Keratinocyte (primary cell): ENCODE results near the gene IMPDH1. TPM values are rescaled to one million over a fixed set of nuclear protein-coding genes. Genes with fewer than 3 reads are reported as not detected.
A peak's percentile ranks its signal among the peaks of the same experiment; 100 is the strongest.

Source experiments
- DNase-seq: peaks from one replicate; pipeline ENCODE4 v3.0.0-alpha.2; 2011; ENCODE audit warnings: low read depth, missing footprints, low spot score
- FAIRE-seq: peaks from 2 replicates; lab custom pipeline; 2011; peaks lifted over from hg19 to GRCh38; lab: Jason Lieb, UNC
- H2AFZ ChIP-seq: 2 replicates; pipeline ENCODE4 v1.6.0; 2012; ENCODE audit warnings: low read length, control low read depth, inconsistent platforms; ENCODE audit not compliant: control insufficient read depth
- H3K27ac ChIP-seq: 2 replicates; pipeline ENCODE4 v1.5.1; 2011; ENCODE audit warnings: low read length; ENCODE audit not compliant: control insufficient read depth, insufficient read depth
- H3K27me3 ChIP-seq: 3 replicates; pipeline ENCODE4 v1.6.0; 2011; ENCODE audit warnings: low read length; ENCODE audit not compliant: control insufficient read depth, insufficient read depth; ENCODE audit errors: extremely low read depth
- H3K36me3 ChIP-seq, 2 experiments: 2 replicates in 1 of 2; 3 replicates in 1 of 2; pipeline ENCODE4 v1.5.1; 2011; ENCODE audit warnings: low read length in 2 of 2, mild to moderate bottlenecking in 1 of 2; ENCODE audit not compliant: control insufficient read depth in 2 of 2, insufficient read depth in 2 of 2; ENCODE audit errors: extremely low read depth in 1 of 2
- H3K4me1 ChIP-seq: 3 replicates; pipeline ENCODE4 v1.5.1; 2011; ENCODE audit warnings: low read length; ENCODE audit not compliant: control insufficient read depth, insufficient read depth; ENCODE audit errors: extremely low read depth
- H3K4me2 ChIP-seq: 3 replicates; pipeline ENCODE4 v1.6.0; 2011; ENCODE audit warnings: low read depth, low read length; ENCODE audit not compliant: control insufficient read depth, insufficient read depth; ENCODE audit errors: extremely low read depth
- H3K4me3 ChIP-seq, 3 experiments: fragments of 200-600 bp in 1 of 3; sonication (generic) in 1 of 3; 2 replicates in 2 of 3; 3 replicates in 1 of 3; pipeline ENCODE4 v1.5.1; 2011 to 2016; ENCODE audit warnings: low read length in 3 of 3, mild to moderate bottlenecking in 3 of 3, control low read depth in 2 of 3, inconsistent platforms in 1 of 3, low read depth in 1 of 3, mixed read lengths in 1 of 3, mixed run types in 1 of 3, moderate library complexity in 1 of 3; ENCODE audit not compliant: control insufficient read depth in 2 of 3, insufficient read depth in 2 of 3; ENCODE audit errors: extremely low read depth in 1 of 3
- H3K79me2 ChIP-seq: 2 replicates; pipeline ENCODE4 v1.6.0; 2012; ENCODE audit warnings: low read length; ENCODE audit not compliant: control insufficient read depth, insufficient read depth
- H3K9ac ChIP-seq: 3 replicates; pipeline ENCODE4 v1.6.0; 2011; ENCODE audit warnings: low read length; ENCODE audit not compliant: control insufficient read depth, insufficient read depth; ENCODE audit errors: extremely low read depth
- H3K9me1 ChIP-seq: 3 replicates; pipeline ENCODE4 v1.6.0; 2011; ENCODE audit warnings: low read length; ENCODE audit not compliant: control insufficient read depth, insufficient read depth; ENCODE audit errors: extremely low read depth
- H3K9me3 ChIP-seq: 2 replicates; pipeline ENCODE4 v1.5.1; 2012; ENCODE audit warnings: low read depth, low read length; ENCODE audit not compliant: control insufficient read depth
- H4K20me1 ChIP-seq: 3 replicates; pipeline ENCODE4 v1.6.0; 2011; ENCODE audit warnings: low read length; ENCODE audit not compliant: control insufficient read depth, insufficient read depth; ENCODE audit errors: extremely low read depth
- EZH2 ChIP-seq: IDR thresholded peaks from one replicate; pipeline ENCODE4 v1.6.1; 2012; ENCODE audit warnings: inconsistent platforms, mild to moderate bottlenecking, low read length, moderate library complexity
- dilution Hi-C: fragments of 300-500 bp; cut with MboI; formaldehyde crosslinking; loops from one replicate; pipeline ENCODE4 v1.7.0; 2020; ENCODE audit warnings: low sequenced_read_pairs; ENCODE audit not compliant: extremely low pct_ligation_motif_present
- polyA plus RNA-seq, 5 experiments: library from polyadenylated mRNA; depleted of rRNA in 3 of 5; stranded (reverse) in 3 of 5; stranded (forward) in 1 of 5; unstranded in 1 of 5; fragments of >200 nt; gene quantifications; 1 replicate in 1 of 5; 2 replicates in 3 of 5; 3 replicates in 1 of 5; pipeline versions ENCODE4 v1.2.1 to v1.2.3, GENCODE V29; 2011 to 2012; ENCODE audit warnings: missing spikeins in 2 of 5, low read depth in 1 of 5, low replicate concordance in 1 of 5
- TF ChIP-seq, protein P1 (sequence below), 3 experiments: IDR thresholded peaks in 1 of 3; conservative IDR thresholded peaks in 1 of 3; optimal IDR thresholded peaks in 1 of 3; 2 replicates in 2 of 3; 3 replicates in 1 of 3; pipeline versions ENCODE3 to v1.5.1; 2011; ENCODE audit warnings: low read length in 3 of 3, mild to moderate bottlenecking in 3 of 3, moderate library complexity in 2 of 3, control low read depth in 1 of 3, inconsistent platforms in 1 of 3; ENCODE audit not compliant: insufficient read depth in 2 of 3; ENCODE audit errors: extremely low read depth in 1 of 3

The IMPDH1 gene
- polyA plus RNA-seq, 1 donor (not counting 4 experiments of a cell fraction or from before 2014, with no cell fraction given): 56.2 TPM

DNA sequence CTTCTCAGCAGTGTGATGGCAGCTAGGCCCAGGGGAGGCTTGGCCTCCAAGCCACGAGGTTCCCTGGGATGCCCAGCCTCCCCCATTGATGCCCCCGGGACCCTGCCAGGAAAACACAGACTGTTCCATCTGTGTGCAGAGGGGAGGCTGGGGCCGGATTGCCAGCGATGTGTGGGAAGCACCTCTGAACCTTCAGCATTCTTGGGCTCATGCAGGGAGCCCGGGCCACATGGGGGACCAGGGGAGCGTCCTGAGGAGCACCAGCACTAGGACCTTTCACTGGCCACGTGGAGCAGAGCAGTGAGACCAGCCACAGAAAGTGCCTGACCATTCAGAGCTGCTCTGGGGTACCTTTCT lies 2.6 kb downstream of the IMPDH1 start:
- Histone ChIP-seq H3K9ac (no peak overlapping the region), H3K27ac (no peak overlapping the region), H3K36me3 (peaks cover 0 to 6% of the 10 kb centered on the region in 2 experiments), H3K4me1 (peaks cover 40% of the 10 kb centered on the region), H3K79me2 (peaks cover 15% of the 10 kb centered on the region), H2AFZ (no peak overlapping the region), H4K20me1 (no peaks in the 10 kb centered on the region), H3K4me2 (no peak overlapping the region), H3K4me3 (no peak overlapping the region), H3K27me3 (no peaks in the 10 kb centered on the region), H3K9me1 (no peaks in the 10 kb centered on the region), H3K9me3 (no peaks in the 10 kb centered on the region)
- TF ChIP-seq EZH2: no peak
- TF ChIP-seq, protein P1, sequence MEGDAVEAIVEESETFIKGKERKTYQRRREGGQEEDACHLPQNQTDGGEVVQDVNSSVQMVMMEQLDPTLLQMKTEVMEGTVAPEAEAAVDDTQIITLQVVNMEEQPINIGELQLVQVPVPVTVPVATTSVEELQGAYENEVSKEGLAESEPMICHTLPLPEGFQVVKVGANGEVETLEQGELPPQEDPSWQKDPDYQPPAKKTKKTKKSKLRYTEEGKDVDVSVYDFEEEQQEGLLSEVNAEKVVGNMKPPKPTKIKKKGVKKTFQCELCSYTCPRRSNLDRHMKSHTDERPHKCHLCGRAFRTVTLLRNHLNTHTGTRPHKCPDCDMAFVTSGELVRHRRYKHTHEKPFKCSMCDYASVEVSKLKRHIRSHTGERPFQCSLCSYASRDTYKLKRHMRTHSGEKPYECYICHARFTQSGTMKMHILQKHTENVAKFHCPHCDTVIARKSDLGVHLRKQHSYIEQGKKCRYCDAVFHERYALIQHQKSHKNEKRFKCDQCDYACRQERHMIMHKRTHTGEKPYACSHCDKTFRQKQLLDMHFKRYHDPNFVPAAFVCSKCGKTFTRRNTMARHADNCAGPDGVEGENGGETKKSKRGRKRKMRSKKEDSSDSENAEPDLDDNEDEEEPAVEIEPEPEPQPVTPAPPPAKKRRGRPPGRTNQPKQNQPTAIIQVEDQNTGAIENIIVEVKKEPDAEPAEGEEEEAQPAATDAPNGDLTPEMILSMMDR (optimal IDR thresholded peaks at IDR 0.05 in 1 of 3, IDR thresholded peaks at IDR 0.05 in 1 of 3, conservative IDR thresholded peaks at IDR 0.05 in 1 of 3; ENCODE audit: extremely low read depth in 1 of 3, insufficient read depth in 2 of 3, low read length in 3 of 3): no peak
- dilution Hi-C loops: no loop called here
- no peak for DNase-seq
- no peak for FAIRE-seq

DNA sequence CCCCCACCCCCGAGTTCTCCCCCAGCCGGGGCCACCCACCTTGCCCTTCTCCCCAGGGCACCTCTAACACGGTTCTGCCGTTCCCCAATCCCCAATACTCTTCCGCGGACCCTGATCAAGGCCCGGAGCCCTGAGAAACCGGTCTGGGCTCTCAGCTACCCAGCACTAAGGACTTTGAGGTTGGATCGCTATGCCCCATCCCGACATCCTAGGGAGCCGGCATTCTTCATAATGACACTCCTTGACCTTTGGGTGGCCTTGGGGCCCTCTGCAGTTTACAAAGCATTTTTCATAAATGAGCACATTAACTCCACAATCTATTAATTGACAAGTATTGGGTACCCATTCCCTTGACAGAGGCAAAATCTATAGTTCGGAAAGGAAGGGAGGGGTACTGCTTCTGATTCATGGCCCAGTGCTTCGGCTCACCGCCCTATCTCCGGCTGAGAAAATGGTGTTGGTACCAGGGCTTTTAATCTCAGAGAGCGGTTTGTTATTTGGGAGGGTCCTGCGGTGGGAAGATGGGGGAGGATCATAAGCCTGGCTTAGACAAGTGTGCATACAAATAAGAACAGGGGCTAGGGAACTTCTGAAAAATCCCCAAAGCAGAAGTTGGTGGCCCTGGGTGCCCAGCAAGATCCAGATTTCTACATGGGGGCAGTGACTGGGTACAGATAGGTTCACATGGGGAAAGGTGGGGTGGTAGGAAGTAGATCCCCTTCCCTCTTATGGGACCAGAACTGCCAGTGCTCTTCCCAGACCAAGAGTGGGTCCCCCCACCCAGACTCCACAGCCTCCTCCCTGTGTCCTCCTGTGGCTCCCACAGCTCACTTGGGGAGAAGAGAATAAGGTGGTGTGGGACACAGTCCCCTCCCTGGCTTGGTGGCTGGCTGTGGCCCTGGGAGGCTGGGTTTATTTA lies 3.2 kb downstream of the IMPDH1 start:
- peaks cover 0 to 9% of the 10 kb centered on the region in 2 experiments for H3K36me3 ChIP-seq
- peaks cover 15% of the 10 kb centered on the region for H3K79me2 ChIP-seq
- no peak overlapping the region for H3K4me3 ChIP-seq
- H3K27ac ChIP-seq: no peak overlapping the region
- peaks cover 40% of the 10 kb centered on the region for H3K4me1 ChIP-seq
- no peaks in the 10 kb centered on the region for H3K9me1 ChIP-seq
- no peaks in the 10 kb centered on the region for H4K20me1 ChIP-seq
- dilution Hi-C loops: no loop called here
- H3K4me2 ChIP-seq: peak overlapping the region; percentile 37
- H2AFZ ChIP-seq: no peak overlapping the region
- no peak for DNase-seq
- H3K9me3 ChIP-seq: no peaks in the 10 kb centered on the region
- TF ChIP-seq, protein P1 (optimal IDR thresholded peaks at IDR 0.05 in 1 of 3, IDR thresholded peaks at IDR 0.05 in 1 of 3, conservative IDR thresholded peaks at IDR 0.05 in 1 of 3; ENCODE audit: extremely low read depth in 1 of 3, insufficient read depth in 2 of 3, low read length in 3 of 3): no peak
- no peak for TF ChIP-seq EZH2
- FAIRE-seq: no peak
- no peak overlapping the region for H3K9ac ChIP-seq
- no peaks in the 10 kb centered on the region for H3K27me3 ChIP-seq
